Measurements from ENCODE around the gene ABCD1. TPM values are rescaled to one million over a fixed set of nuclear protein-coding genes. Genes with fewer than 3 reads are reported as not detected.
"Not testable (repeated sequence)": the region's sequence is repeated elsewhere in the genome, so short reads cannot be mapped to it uniquely, and the experiment has no call there.

ABCD1 gene
- total RNA-seq, 1 donor from 2014 or later = 19.7 TPM

DNA sequence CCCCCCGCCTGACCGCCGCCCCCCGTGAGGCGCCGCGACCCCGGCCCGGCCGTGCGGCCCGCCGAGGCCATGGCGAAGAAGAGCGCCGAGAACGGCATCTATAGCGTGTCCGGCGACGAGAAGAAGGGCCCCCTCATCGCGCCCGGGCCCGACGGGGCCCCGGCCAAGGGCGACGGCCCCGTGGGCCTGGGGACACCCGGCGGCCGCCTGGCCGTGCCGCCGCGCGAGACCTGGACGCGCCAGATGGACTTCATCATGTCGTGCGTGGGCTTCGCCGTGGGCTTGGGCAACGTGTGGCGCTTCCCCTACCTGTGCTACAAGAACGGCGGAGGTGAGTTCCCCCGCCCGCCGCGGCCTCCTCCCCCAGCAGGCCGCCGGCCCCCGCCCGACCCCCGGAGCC, 36.1 kb upstream of the ABCD1 start:
- H3K27ac Mint-ChIP-seq (ENCODE audit: unreplicated experiment) = no peak overlapping the region
- no peaks in the 10 kb centered on the region for H3K9me3 Mint-ChIP-seq (ENCODE audit: unreplicated experiment)
- peaks cover 12% of the 10 kb centered on the region for H3K4me1 Mint-ChIP-seq (ENCODE audit: unreplicated experiment)
- H3K36me3 Mint-ChIP-seq (ENCODE audit: unreplicated experiment) = no peaks in the 10 kb centered on the region
- TF ChIP-seq, protein P1, sequence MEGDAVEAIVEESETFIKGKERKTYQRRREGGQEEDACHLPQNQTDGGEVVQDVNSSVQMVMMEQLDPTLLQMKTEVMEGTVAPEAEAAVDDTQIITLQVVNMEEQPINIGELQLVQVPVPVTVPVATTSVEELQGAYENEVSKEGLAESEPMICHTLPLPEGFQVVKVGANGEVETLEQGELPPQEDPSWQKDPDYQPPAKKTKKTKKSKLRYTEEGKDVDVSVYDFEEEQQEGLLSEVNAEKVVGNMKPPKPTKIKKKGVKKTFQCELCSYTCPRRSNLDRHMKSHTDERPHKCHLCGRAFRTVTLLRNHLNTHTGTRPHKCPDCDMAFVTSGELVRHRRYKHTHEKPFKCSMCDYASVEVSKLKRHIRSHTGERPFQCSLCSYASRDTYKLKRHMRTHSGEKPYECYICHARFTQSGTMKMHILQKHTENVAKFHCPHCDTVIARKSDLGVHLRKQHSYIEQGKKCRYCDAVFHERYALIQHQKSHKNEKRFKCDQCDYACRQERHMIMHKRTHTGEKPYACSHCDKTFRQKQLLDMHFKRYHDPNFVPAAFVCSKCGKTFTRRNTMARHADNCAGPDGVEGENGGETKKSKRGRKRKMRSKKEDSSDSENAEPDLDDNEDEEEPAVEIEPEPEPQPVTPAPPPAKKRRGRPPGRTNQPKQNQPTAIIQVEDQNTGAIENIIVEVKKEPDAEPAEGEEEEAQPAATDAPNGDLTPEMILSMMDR (IDR thresholded peaks at IDR 0.05) = no peak
- no peak for DNase-seq (ENCODE audit: extremely low spot score, unreplicated experiment)
- H3K27me3 Mint-ChIP-seq (ENCODE audit: unreplicated experiment) = no peaks in the 10 kb centered on the region
- no peak overlapping the region for H3K4me3 Mint-ChIP-seq (ENCODE audit: unreplicated experiment)

DNA sequence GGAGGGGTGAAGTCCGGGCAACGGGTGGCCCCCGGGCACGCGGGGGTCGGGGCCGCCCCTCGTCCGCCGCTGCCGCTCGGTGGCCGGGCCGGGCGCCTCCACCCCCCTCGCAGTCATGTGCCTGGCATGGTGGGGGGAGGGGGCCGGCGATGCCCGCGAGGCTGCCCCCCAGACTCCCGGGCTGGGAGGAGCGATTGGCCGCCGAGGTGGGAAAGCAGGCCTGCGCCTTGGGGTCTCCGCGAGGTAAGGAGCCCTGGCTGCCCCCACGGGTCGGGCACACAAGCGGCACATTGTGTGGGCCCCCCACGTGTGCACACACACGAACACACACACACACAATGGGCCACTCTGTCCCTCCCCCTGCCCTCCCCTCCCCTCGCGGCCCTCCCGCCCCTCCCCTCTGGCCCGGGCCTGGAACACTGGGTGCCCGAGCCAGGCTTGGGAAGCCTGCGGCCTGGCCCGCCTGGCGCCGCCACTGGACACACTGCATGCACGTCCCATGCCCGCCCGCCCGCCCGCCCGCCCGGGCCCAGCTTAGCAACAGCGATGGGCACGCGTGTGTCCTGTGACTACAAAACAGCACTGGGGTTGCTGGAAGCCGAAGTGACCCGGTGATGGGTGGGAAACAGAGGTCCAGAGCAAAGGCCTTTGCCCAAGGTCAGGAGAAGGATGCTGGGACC, 35.6 kb upstream of the ABCD1 start:
- Mint-ChIP-seq H3K36me3 (ENCODE audit: unreplicated experiment) (no peaks in the 10 kb centered on the region), H3K4me3 (ENCODE audit: unreplicated experiment) (peak overlapping the region; percentile 64), H3K27me3 (ENCODE audit: unreplicated experiment) (no peaks in the 10 kb centered on the region), H3K27ac (ENCODE audit: unreplicated experiment) (no peak overlapping the region), H3K4me1 (ENCODE audit: unreplicated experiment) (peaks cover 12% of the 10 kb centered on the region), H3K9me3 (ENCODE audit: unreplicated experiment) (no peaks in the 10 kb centered on the region)
- TF ChIP-seq, protein P1 (IDR thresholded peaks at IDR 0.05) = no peak
- DNase-seq (ENCODE audit: extremely low spot score, unreplicated experiment) = no peak

DNA sequence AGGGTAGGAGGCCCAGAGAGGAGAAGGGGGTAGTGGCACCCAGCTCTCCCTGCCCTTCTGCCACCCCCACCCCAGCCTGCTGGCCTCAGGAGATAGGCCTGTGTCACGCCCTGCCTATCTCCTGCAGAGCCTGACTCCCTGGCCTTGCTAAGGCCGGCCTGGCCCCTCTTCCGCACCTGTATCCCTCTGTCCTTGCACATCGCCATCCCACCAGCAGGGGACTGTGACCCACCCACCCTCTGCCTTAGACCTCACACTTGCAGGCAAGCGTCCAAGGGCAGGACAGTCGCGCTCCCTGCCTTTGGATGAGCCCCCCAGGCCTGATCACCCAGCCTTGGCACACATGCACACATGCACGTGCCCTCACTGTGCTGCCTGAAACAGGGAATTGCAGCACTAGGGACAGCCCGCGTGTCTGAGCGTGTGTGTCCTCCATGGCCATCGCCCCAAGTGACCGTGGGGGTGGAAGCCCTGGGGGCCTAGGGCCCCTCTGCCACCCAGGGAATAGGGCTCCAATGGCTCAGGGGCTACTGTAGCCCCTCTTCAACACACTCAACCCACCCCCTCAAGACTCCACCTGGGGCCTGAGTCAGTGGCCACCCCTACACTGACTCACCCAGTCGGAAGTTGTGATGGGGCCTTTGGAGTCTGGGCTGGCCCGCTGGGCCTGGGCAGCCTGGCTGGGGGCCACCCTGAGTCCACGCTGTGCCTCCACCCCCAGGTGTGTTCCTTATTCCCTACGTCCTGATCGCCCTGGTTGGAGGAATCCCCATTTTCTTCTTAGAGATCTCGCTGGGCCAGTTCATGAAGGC, 34.8 kb upstream of the ABCD1 start:
- no peak overlapping the region for H3K27ac Mint-ChIP-seq (ENCODE audit: unreplicated experiment)
- H3K9me3 Mint-ChIP-seq (ENCODE audit: unreplicated experiment) = no peaks in the 10 kb centered on the region
- peaks cover 12% of the 10 kb centered on the region for H3K4me1 Mint-ChIP-seq (ENCODE audit: unreplicated experiment)
- TF ChIP-seq, protein P1 (IDR thresholded peaks at IDR 0.05) = no peak
- H3K4me3 Mint-ChIP-seq (ENCODE audit: unreplicated experiment) = peak overlapping the region; percentile 64
- H3K36me3 Mint-ChIP-seq (ENCODE audit: unreplicated experiment) = no peaks in the 10 kb centered on the region
- DNase-seq (ENCODE audit: extremely low spot score, unreplicated experiment) = no peak
- H3K27me3 Mint-ChIP-seq (ENCODE audit: unreplicated experiment) = no peaks in the 10 kb centered on the region

DNA sequence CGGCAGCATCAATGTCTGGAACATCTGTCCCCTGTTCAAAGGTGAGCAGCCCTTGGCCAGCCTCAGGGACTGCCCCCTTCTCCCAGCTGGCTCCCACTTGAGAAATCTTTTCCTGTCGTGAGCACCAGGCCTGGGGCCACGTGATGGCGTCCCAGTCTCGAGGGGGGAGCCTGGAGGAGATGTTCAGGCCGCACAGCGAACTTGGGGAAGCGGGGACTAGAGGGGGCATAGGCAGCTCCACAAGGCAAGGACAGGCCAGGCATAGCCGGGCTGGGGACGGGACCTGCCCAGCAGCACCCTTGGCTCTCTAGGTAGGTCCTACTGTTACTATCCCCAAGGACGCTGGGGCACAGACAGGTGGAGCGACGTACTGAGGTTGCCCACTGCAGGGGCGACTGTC, 34.2 kb upstream of the ABCD1 start:
- no peaks in the 10 kb centered on the region for H3K27me3 Mint-ChIP-seq (ENCODE audit: unreplicated experiment)
- H3K36me3 Mint-ChIP-seq (ENCODE audit: unreplicated experiment) = no peaks in the 10 kb centered on the region
- no peaks in the 10 kb centered on the region for H3K9me3 Mint-ChIP-seq (ENCODE audit: unreplicated experiment)
- H3K4me1 Mint-ChIP-seq (ENCODE audit: unreplicated experiment) = peaks cover 12% of the 10 kb centered on the region
- H3K27ac Mint-ChIP-seq (ENCODE audit: unreplicated experiment) = no peak overlapping the region
- DNase-seq (ENCODE audit: extremely low spot score, unreplicated experiment) = no peak
- H3K4me3 Mint-ChIP-seq (ENCODE audit: unreplicated experiment) = peak overlapping the region; percentile 35
- TF ChIP-seq, protein P1 (IDR thresholded peaks at IDR 0.05) = no peak

DNA sequence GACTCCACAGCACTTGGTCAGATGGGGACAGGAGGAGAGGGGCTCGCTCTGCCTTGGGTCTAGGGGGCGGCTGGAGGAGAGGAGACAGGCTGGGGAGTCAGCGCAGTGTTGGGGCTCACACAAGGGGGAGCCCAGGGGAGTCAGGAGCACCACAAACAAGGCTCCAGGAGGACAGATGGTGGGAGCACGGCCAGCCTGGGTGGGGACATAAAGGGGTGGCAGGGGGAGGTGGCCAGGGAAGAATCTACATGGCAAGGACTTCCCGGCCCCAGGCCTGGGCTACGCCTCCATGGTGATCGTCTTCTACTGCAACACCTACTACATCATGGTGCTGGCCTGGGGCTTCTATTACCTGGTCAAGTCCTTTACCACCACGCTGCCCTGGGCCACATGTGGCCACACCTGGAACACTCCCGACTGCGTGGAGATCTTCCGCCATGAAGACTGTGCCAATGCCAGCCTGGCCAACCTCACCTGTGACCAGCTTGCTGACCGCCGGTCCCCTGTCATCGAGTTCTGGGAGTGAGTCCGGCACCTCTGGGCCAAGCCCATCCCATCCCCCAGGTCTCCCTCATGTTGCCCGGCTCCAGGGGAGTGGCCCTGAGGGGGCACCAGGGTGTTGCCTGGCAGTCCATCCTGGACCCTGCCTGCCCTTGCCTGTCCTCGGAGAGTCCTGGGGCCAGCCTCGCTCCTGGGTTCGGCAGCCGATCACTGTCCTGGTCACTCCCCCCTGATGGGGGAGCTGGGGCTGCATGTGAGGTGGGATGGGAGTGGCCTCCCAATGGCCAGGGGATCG, 33.4 kb upstream of the ABCD1 start:
- H3K27me3 Mint-ChIP-seq (ENCODE audit: unreplicated experiment); H3K36me3 Mint-ChIP-seq (ENCODE audit: unreplicated experiment); H3K4me3 Mint-ChIP-seq (ENCODE audit: unreplicated experiment); DNase-seq (ENCODE audit: extremely low spot score, unreplicated experiment); H3K27ac Mint-ChIP-seq (ENCODE audit: unreplicated experiment); H3K9me3 Mint-ChIP-seq (ENCODE audit: unreplicated experiment): not testable (repeated sequence)
- peaks cover 12% of the 10 kb centered on the region for H3K4me1 Mint-ChIP-seq (ENCODE audit: unreplicated experiment)

Data from osteocyte (in vitro differentiated cells).